KMS-11 (cell line): ENCODE measurements around the gene FIGNL2.
"Not testable (repeated sequence)": the region's sequence is repeated elsewhere in the genome, so short reads cannot be mapped to it uniquely, and the experiment has no call there.

ENCODE experiments used
- H2AFZ ChIP-seq: fragments of 200-600 bp; sonication (generic); 2 replicates; pipeline ENCODE4 v1.6.1; 2016; ENCODE audit warnings: antibody characterized with exemption, mixed run types, low read depth
- H3K27ac ChIP-seq: fragments of 200-600 bp; sonication (generic); 2 replicates; pipeline ENCODE4 v1.6.1; 2016; ENCODE audit warnings: mild to moderate bottlenecking, mixed run types
- H3K27me3 ChIP-seq: fragments of 200-600 bp; sonication (generic); 2 replicates; pipeline ENCODE4 v1.6.1; 2017; ENCODE audit warnings: mild to moderate bottlenecking, low read depth, mixed run types, moderate library complexity; ENCODE audit not compliant: insufficient read depth
- H3K36me3 ChIP-seq: fragments of 200-600 bp; sonication (generic); 2 replicates; pipeline ENCODE4 v1.6.1; 2017; ENCODE audit warnings: mild to moderate bottlenecking, mixed run types; ENCODE audit not compliant: insufficient read depth
- H3K4me1 ChIP-seq: fragments of 200-600 bp; sonication (generic); 2 replicates; pipeline ENCODE4 v1.6.1; 2016; ENCODE audit warnings: mild to moderate bottlenecking, low read depth, mixed run types; ENCODE audit not compliant: poor library complexity, severe bottlenecking
- H3K4me2 ChIP-seq: fragments of 200-600 bp; sonication (generic); 2 replicates; pipeline ENCODE4 v1.7.0; 2016; ENCODE audit warnings: mild to moderate bottlenecking, mixed run types
- H3K4me3 ChIP-seq: fragments of 200-600 bp; sonication (generic); IDR thresholded peaks from 2 replicates; pipeline ENCODE4 v1.6.1; 2017; ENCODE audit warnings: low read depth, low read length, mixed read lengths; ENCODE audit not compliant: insufficient read depth
- H3K79me2 ChIP-seq: fragments of 200-600 bp; sonication (generic); 2 replicates; pipeline ENCODE4 v1.6.1; 2016; ENCODE audit warnings: low read depth, mixed run types; ENCODE audit not compliant: insufficient read depth
- H3K9ac ChIP-seq: fragments of 200-600 bp; sonication (generic); 2 replicates; pipeline ENCODE4 v1.6.1; 2016; ENCODE audit warnings: mild to moderate bottlenecking, mixed run types
- H4K20me1 ChIP-seq: fragments of 200-600 bp; sonication (generic); 2 replicates; pipeline ENCODE4 v1.6.1; 2016; ENCODE audit warnings: mild to moderate bottlenecking, mixed run types; ENCODE audit not compliant: insufficient read depth
- TF ChIP-seq, protein P1 (sequence below): fragments of 200-600 bp; sonication (generic); conservative IDR thresholded peaks from 2 replicates; pipeline ENCODE4 v1.6.1; 2017; ENCODE audit warnings: low read depth, mild to moderate bottlenecking, antibody characterized with exemption, low read length, moderate library complexity, mixed read lengths

The FIGNL2 gene

DNA sequence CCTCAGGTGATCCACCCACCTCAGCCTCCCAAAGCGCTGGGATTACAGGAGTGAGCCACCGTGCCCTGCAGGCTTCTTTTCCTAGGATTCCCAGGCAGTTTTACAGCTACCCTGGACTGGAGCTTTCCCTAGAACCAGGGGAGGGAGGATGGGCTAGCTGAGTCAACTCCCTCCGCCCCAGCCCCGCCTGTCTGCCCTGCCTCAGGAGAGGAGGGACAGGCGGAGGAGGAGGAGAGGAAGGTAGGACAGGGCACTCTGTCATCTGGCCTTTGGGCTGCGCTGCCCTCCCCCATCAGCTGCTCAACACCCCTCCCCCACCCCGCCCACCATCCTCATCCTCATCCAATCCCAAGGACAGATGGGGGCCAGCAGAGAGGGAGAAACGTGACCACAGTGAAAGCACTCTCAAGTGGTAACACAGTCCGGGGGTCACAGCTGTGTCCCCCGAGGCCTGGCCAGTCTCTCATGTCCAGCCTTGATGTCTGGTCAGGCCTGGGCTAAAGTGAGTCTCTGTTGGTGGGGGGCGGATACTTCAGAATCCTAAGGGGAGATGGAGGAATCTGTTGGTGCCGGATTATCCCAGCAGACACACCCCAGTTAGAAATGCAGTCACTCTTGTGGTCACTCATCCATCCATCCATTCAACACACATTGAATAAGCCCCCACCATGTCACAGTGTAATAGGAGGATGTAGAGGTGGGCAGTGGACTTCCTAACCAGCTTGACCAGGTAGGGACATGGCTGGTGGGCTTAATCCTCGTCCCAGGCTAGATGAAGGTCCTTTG is 12.3 kb downstream of the FIGNL2 start:
- H3K36me3 ChIP-seq = no peaks in the 10 kb centered on the region
- H3K9ac ChIP-seq = no peak overlapping the region
- H2AFZ ChIP-seq = no peak overlapping the region
- H4K20me1 ChIP-seq = no peaks in the 10 kb centered on the region
- H3K27me3 ChIP-seq = peaks cover 88% of the 10 kb centered on the region
- TF ChIP-seq, protein P1, sequence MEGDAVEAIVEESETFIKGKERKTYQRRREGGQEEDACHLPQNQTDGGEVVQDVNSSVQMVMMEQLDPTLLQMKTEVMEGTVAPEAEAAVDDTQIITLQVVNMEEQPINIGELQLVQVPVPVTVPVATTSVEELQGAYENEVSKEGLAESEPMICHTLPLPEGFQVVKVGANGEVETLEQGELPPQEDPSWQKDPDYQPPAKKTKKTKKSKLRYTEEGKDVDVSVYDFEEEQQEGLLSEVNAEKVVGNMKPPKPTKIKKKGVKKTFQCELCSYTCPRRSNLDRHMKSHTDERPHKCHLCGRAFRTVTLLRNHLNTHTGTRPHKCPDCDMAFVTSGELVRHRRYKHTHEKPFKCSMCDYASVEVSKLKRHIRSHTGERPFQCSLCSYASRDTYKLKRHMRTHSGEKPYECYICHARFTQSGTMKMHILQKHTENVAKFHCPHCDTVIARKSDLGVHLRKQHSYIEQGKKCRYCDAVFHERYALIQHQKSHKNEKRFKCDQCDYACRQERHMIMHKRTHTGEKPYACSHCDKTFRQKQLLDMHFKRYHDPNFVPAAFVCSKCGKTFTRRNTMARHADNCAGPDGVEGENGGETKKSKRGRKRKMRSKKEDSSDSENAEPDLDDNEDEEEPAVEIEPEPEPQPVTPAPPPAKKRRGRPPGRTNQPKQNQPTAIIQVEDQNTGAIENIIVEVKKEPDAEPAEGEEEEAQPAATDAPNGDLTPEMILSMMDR = no peak
- no peak overlapping the region for H3K4me3 ChIP-seq
- peaks cover 12% of the 10 kb centered on the region for H3K4me1 ChIP-seq
- H3K4me2 ChIP-seq = no peak overlapping the region
- no peaks in the 10 kb centered on the region for H3K79me2 ChIP-seq
- no peak overlapping the region for H3K27ac ChIP-seq

DNA sequence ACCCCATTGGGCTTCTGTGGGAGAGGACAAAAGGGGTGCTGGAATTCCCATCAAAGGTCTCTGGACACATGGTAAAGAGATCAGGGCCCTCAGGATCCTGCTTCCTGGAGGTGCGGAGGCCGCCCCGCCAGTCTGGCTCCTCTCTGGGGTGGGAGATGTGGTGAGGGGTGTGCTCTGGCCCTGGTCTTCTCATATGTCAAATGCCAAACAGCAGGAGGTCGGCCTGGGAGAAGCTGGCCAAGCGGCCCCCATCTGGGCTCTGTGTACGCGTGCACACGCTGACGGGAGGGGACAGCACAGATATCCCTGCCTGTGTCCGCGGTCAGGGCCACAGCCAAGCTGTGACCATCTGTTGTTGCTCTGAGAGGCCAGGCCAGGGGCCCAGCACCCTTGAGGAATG is 14.1 kb downstream of the FIGNL2 start:
- no peak overlapping the region for H3K27ac ChIP-seq
- H3K27me3 ChIP-seq = peaks cover 81% of the 10 kb centered on the region

DNA sequence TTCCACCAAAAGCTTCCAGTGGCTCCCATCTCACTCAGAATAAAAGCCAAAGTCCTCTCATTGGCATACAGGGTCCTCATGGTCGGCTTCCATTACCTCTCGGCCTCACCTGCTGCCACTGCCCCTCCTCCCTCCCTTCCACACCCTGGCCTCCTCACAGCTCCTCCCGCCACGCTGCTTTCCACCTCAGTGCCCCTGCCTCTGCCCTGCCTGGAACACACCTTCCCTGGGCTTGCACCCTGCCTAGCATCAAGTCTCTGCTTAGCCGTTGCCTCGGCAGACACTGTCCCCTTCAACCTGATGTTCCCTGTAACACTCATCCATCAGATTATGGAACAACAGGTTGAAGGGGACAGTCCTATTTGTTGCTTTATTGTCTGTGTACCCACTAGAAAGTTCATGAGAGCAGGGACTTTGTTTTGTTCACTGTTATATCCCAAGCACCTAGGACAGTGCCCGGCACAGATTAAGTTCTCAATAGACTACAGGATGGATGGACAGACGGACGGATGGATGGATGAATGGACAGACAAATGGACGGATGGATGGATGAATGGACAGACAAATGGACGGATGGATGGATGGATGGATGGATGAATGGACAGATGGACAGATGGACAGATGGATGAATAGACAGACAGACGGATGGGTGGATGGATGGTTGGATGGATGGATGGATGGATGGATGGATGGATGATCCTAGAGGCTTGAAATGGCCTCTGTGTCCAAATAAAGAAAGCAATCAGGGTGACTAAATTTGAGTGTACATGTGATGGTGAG is 14.9 kb downstream of the FIGNL2 start:
- no peaks in the 10 kb centered on the region for H4K20me1 ChIP-seq
- H3K4me2 ChIP-seq = no peak overlapping the region; the same call in 1 of the 2 replicates
- no peak overlapping the region for H3K9ac ChIP-seq

More for the DNA sequence above, 14.1 kb downstream of the FIGNL2 start:
- no peaks in the 10 kb centered on the region for H3K36me3 ChIP-seq
- no peaks in the 10 kb centered on the region for H3K79me2 ChIP-seq
- H3K4me1 ChIP-seq = peaks cover 12% of the 10 kb centered on the region
- TF ChIP-seq, protein P1 = no peak
- H3K4me2 ChIP-seq = no peak overlapping the region
- H3K9ac ChIP-seq = no peak overlapping the region
- no peaks in the 10 kb centered on the region for H4K20me1 ChIP-seq
- H2AFZ ChIP-seq = no peak overlapping the region
- no peak overlapping the region for H3K4me3 ChIP-seq

GRCh38 chr12:51832354-51833107 is 16.0 kb downstream of the FIGNL2 start:
- no peaks in the 10 kb centered on the region for H3K36me3 ChIP-seq
- no peak overlapping the region for H2AFZ ChIP-seq
- H3K27ac ChIP-seq = no peak overlapping the region
- no peaks in the 10 kb centered on the region for H3K79me2 ChIP-seq
- H4K20me1 ChIP-seq = no peaks in the 10 kb centered on the region
- H3K4me3 ChIP-seq = no peak overlapping the region
- peaks cover 62% of the 10 kb centered on the region for H3K27me3 ChIP-seq
- peaks cover 17% of the 10 kb centered on the region for H3K4me1 ChIP-seq
- H3K9ac ChIP-seq = no peak overlapping the region
- TF ChIP-seq, protein P1 = no peak
- H3K4me2 ChIP-seq = peak overlapping the region; percentile 7; the same call in 1 of the 2 replicates

More for the DNA sequence above, 14.9 kb downstream of the FIGNL2 start:
- Histone ChIP-seq H3K36me3 (no peaks in the 10 kb centered on the region), H2AFZ (no peak overlapping the region), H3K79me2 (no peaks in the 10 kb centered on the region), H3K27me3 (peaks cover 73% of the 10 kb centered on the region), H3K4me1 (peaks cover 12% of the 10 kb centered on the region), H3K4me3 (no peak overlapping the region), H3K27ac (no peak overlapping the region)
- TF ChIP-seq, protein P1 = no peak

- H2AFZ ChIP-seq, H4K20me1 ChIP-seq, H3K27ac ChIP-seq, H3K36me3 ChIP-seq, H3K9ac ChIP-seq, H3K4me3 ChIP-seq, H3K79me2 ChIP-seq, H3K4me2 ChIP-seq: not testable (repeated sequence)
- peaks cover 55% of the 10 kb centered on the region for H3K27me3 ChIP-seq
- H3K4me1 ChIP-seq = peaks cover 17% of the 10 kb centered on the region
Measured at GRCh38 chr12:51831817-51832216, 16.7 kb downstream of the FIGNL2 start.
